ENCODE data around the gene HOXB9. TPM values are rescaled to one million over a fixed set of nuclear protein-coding genes. Genes with fewer than 3 reads are reported as not detected.

HOXB9 gene
- total RNA-seq, 1 experiment from 2014 or later: 3.3 TPM

- DNase-seq (ENCODE audit: low read depth, low spot score): no peak
- in situ Hi-C loops (cut with HindIII; ENCODE audit: low pct_unique_long_range_greater_than_20kb, low sequenced_read_pairs): no loop called here
Observed at GRCh38 chr17:48605991-48606891, 19.9 kb downstream of the HOXB9 start.

DNA sequence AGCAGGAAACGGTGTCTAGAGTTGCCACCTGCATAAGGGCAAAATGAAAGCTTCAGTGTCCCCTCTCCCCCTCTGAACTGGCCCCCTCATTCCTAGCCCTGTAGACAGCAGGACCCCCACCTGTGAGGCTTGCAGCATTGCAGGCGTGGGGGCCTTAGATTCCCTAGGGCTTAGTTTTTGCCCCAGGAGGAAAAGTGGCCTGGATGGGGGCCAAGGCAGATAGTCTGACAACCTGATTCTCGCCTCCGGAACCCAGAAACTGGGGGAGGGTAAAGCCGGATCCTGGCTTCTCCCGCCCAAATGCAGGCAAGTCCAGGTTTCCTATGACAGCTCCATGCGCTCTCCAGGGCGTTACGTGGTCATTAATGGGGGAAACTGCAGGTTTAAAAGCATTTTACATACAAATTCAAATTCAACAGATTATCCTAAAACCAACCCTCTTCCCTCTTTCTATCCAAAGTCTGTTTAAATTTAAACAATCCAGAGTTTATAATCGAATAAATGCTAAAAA lies 20.7 kb downstream of the HOXB9 start:
- DNase-seq (ENCODE audit: low read depth, low spot score): no peak
- in situ Hi-C loops (cut with HindIII; ENCODE audit: low pct_unique_long_range_greater_than_20kb, low sequenced_read_pairs): no loop called here

DNA sequence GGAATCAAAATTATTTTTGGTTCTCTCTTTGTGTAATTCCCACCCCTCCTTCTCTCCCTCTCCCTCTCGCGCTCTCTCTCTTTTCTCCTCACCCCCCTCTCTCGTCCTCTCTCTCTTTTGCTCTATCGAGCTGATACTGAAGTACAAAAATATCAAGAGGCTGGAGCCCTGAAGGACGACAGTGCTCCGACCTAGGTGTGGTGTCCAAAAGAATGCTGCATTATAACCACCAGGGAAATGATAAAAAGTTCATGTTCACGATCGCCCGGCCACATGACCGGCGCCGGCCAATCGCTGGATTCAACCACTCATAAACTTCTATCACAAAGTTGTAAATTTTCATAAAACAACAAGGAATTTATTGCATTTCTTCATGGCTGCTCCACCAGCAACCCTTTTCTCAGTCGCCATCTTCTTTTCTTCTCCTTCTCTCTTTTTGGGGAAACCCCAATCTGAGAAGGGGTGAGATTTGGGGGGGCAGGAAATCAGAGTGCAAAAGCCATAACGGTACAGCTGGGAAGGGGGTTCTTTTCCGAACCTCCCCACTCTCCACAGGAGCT lies 21.3 kb downstream of the HOXB9 start, which contains the start of gene HOXB6:
Gene HOXB6, minus strand, starts transcription at position 217 of the 560 bp plus-strand sequence. CDS start 6,836 bp downstream, outside the sequence.
- peak; percentile 58 for DNase-seq (ENCODE audit: low read depth, low spot score)

DNA sequence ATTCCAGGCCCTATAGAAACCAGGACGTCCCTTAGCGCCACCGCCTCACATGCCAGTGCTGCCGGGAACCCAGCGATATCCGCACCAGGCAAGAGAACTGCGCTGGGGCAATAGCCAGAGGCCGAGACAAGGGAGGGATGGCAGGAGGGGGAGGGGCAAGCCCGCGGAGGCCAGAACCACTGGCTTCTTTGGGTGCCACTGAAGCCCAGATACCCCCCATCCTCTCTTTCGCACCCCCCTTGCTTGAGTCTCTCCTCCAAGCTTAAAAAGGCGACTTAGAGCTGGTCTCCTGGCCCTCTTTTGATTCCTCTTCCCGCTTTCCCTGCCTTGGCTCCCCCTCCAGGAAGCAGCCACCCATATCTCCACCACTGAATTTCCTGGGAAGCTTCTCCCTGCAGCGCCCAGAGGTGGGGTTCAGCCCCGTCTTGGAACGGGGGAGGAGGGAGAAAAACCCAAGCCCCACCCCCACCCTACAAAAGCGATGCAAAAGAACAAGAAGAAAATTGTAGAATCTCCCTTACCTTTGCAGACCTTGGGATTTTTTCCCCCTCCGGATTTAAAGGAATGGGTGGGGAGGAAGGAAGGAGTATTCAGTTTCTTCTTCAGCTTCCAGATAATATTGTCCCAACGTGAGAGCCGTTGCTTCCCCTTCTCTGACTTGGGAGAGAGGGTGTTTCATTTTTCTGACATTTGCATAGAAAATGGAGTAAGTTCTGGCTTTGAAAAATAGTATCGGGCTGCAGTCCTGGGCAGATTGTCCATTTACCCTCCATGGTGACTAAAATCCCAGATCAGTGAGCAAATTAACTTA lies 22.0 kb downstream of the HOXB9 start:
- peak; percentile 78 for DNase-seq (ENCODE audit: low read depth, low spot score)
- in situ Hi-C loops (cut with HindIII; ENCODE audit: low pct_unique_long_range_greater_than_20kb, low sequenced_read_pairs): no loop called here

More for the DNA sequence above, 21.3 kb downstream of the HOXB9 start, which contains the start of gene HOXB6:
- in situ Hi-C loops (cut with HindIII; ENCODE audit: low pct_unique_long_range_greater_than_20kb, low sequenced_read_pairs): no loop called here

DNA sequence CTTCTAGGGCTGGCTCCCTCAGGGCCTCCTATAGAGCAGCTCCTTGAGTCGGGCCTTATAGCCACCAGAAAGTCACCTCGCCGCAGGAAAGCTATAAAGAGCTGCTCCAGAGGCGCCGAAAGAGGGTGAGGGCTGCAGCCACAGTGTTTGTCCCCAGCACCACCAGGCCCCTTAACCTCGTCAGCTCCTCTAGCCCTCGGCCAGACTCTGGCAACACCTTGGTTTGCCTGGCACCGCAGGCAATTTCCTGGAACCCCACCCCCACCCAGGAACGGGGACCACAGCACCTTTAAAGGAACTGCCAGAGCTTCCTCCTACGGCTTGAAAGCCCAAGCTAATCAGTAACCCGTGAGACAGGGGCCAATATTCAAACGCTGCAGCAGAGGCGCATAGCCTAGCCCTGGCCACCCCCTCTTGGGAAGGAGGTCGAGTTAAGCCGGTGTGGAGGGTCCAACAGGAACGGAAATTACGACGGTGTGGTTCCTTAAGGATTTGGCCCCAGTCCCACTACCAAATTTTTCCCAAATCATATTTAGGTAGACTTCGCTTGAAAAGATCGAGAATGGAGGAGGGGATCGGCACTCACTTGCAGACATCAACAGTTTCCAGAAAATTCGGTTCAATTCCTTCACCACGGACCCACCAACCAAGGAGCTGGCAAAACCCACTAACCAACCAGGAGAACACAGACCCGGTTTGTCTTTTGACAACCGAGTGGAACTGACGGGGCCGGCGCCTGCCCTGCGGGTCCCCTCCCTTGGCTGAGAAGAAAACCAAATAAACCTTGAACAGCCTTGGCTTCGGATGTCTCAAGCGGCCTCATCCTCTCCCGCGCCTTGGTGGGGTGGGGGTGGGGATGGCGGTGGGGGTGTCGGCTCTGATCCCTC lies 24.4 kb downstream of the HOXB9 start:
- in situ Hi-C loops (cut with HindIII; ENCODE audit: low pct_unique_long_range_greater_than_20kb, low sequenced_read_pairs): no loop called here

DNA sequence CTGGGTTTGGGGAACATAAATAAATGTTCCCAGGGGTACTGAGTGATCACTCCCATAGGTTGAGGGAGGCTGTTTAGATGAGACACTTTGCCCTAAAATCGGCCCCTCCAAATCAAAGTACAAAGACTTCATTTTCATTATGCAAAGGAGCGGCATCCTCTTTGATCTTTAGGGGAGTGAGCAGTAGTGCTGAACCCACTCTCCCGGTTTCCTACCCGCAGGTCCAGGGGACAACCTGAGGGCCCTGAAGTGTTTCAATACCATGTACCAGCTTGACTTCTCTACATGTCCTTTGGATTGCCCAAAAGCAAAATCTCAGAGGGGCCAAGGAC lies 25.0 kb downstream of the HOXB9 start:
- DNase-seq (ENCODE audit: low read depth, low spot score): no peak
- in situ Hi-C loops (cut with HindIII; ENCODE audit: low pct_unique_long_range_greater_than_20kb, low sequenced_read_pairs): no loop called here

More for the DNA sequence above, 24.4 kb downstream of the HOXB9 start:
- DNase-seq (ENCODE audit: low read depth, low spot score): no peak

DNA sequence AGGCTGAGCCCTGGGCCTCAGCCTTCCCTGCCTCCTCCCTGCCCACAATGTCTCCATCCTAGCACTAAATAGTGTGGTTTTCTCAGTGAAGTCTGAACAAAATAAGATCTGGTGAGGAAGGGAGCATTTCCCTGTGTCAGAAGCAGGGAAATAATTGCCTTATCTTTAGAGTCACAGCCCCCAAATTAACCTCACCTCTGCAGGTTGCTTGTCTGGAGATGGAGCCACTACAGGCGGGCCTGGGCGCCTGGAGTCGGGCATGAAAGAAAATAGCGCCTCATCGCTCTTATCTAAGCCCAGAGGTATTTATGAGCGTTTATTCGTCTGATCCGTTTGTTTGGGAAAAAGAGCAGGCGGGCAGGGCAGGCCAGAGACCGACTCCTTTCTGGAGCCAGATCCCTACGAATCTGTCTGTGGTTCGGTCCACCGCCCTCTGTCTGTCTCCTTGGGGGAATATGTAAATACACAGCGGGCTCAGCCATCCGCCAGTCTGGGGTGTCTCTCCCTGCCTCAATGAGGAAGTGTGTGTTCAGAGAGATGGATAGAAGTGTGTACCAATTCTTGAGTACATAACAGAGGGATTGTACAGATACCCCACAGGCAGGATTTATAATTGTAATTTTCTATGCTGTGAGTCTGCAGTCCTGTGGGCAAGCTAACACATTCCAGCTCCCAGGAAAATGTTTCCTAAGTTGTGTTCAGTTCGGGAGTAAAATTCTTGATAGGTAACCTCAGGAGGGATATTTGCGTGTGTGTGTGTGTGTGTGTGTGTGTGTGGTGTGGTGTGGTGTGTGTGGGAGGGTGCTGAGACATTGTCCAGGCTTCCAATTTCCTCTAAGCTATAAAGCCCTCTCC lies 25.7 kb downstream of the HOXB9 start:
- DNase-seq (ENCODE audit: low read depth, low spot score): no peak
- in situ Hi-C loops (cut with HindIII; ENCODE audit: low pct_unique_long_range_greater_than_20kb, low sequenced_read_pairs): no loop called here

- in situ Hi-C loops (cut with HindIII; ENCODE audit: low pct_unique_long_range_greater_than_20kb, low sequenced_read_pairs): no loop called here
- no peak for DNase-seq (ENCODE audit: low read depth, low spot score)
Observed at GRCh38 chr17:48599354-48599753, 26.8 kb downstream of the HOXB9 start.

GRCh38 chr17:48598736-48599135 lies 27.4 kb downstream of the HOXB9 start:
- in situ Hi-C loops (cut with HindIII; ENCODE audit: low pct_unique_long_range_greater_than_20kb, low sequenced_read_pairs): no loop called here

DNA sequence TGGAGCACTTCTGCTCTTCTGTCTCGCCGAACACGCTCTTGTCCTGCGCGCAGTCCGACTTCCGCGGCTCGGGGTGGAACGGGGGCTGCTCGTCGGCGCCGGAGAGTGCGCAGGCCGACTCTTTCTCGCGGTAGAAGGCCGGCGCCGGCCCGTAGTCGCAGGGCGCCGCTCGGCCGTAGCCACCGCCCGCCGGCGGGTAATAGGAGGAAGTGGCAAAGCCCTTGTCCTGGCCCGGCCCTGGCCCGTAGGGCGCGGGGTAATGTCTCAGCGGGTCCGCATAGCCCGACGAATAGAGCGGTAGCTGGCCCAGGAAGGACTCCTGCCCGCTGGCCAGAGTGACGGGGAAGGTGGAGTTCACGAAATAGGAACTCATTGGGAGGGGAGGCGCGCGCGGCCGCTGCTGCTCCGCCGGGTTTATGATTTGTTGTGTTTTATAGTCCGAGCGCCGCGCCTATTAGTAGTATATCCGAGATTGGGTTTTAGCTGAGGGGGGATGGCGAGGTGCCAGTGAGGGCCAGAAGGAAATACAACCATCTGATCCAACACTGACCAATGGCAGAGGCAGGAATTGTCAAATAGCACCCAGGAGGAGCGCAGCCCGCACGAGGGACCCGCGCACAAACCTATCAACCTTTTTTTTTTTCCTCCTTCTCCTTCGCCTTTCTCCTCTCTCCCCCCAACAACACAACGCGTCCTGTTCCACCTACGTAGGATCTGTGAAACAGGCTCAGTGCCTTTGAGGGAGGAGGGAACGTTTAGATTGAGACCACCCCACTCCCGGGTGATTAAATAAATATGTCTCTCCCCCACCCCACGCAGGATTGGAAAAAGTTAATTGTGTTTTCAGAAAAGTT lies 28.2 kb downstream of the HOXB9 start:
- in situ Hi-C loops (cut with HindIII; ENCODE audit: low pct_unique_long_range_greater_than_20kb, low sequenced_read_pairs): no loop called here
- DNase-seq (ENCODE audit: low read depth, low spot score): no peak

More at GRCh38 chr17:48598736-48599135, 27.4 kb downstream of the HOXB9 start:
- no peak for DNase-seq (ENCODE audit: low read depth, low spot score)

DNA sequence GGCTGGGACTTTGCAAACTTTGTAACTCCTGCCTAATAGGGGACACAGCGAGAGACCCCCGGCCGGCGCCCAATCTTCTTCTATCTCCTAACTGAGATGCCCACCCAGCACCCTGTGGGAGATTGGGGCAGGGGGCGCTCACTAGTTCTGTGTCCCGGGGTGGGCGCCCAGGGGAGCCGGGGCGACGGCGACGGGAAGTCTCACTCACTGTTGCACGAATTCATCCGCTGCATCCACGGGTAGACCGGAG lies 28.7 kb downstream of the HOXB9 start:
- no peak for DNase-seq (ENCODE audit: low read depth, low spot score)
- in situ Hi-C loops (cut with HindIII; ENCODE audit: low pct_unique_long_range_greater_than_20kb, low sequenced_read_pairs): no loop called here

GRCh38 chr17:48596735-48597527 lies 29.2 kb downstream of the HOXB9 start:
- in situ Hi-C loops (cut with HindIII; ENCODE audit: low pct_unique_long_range_greater_than_20kb, low sequenced_read_pairs): no loop called here
- DNase-seq (ENCODE audit: low read depth, low spot score): no peak

DNA sequence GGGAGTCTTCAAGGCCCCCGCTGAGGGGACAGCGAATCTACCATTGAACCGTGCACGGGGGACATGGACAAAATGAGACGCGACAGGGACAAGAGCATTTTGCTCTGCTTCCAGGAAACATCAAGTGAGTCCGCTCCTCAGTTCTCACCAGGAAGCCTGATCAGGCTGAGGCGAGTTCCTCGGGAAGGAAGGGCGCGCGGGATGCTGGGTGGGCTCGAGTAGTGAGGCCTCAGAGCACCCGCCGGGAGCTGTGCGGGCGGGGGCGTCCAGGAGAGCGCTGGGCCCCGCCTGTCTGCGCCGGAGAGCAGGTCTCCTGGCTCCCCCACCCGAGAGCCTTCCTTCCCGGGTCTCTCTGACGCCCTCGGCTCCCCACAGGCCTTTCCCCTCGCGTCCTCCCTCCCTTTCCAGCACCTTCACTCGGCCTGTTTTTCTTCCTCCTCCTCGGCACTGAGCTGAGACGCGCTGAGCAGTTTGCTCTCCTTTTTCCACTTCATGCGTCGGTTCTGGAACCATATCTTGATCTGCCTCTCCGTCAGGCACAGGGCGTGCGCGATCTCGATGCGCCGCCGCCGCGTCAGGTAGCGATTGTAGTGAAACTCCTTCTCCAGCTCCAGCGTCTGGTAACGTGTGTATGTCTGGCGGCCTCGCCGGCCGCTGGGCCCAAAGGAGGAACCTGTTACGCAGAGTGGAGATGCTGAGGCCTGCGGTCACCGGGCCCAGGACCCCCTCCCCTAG lies 30.0 kb downstream of the HOXB9 start:
- in situ Hi-C loops (cut with HindIII; ENCODE audit: low pct_unique_long_range_greater_than_20kb, low sequenced_read_pairs): no loop called here
- DNase-seq (ENCODE audit: low read depth, low spot score): no peak

DNA sequence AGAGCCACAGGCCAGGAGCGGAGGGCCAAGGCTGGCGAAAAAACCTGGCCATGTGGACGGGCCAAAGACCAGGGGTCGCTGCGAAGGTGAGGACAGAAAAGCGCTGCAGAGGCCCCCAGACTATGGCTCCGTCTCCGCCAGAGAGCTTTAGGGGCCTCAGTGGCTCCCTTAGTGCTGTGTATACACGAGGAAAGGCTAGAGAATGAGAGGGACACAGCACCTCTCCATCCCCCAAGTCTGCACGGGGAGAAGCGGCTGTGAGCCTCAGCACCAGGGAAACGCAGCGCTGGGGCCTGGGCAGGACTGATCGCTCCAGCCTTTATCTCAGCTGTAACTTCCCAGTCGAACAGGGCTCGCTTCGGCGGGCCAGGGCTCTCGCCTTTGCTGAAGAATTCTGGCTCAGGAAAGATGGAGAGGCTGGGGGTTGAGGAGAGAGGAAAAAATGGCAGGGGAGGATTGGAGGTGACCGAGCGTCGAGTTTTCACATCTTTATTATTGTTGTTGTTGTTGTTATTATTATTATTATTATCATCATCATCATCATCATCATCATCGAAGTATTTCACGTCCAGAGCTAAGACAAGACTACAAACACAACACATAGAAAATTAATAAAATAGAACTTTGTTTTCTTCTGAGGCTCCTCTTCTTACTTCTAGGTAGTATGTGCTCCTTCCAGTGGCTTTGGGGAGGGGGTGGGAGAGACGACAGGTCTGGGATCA lies 30.7 kb downstream of the HOXB9 start:
- no peak for DNase-seq (ENCODE audit: low read depth, low spot score)

More for the DNA sequence above, 30.7 kb downstream of the HOXB9 start:
- in situ Hi-C loops (cut with HindIII; ENCODE audit: low pct_unique_long_range_greater_than_20kb, low sequenced_read_pairs): no loop called here

Data from SK-MEL-5 (cell line).